Ascending aorta (tissue), 2 donors: ENCODE data around the gene TGFBR2. TPM values are rescaled to one million over a fixed set of nuclear protein-coding genes. Genes with fewer than 3 reads are reported as not detected.

Source experiments
- DNase-seq, 2 donors: peaks; one replicate each; pipeline ENCODE4 v3.0.0-alpha.2; 2019; ENCODE audit warnings: low spot score in 2 of 2
- H3K27ac ChIP-seq, 2 donors: fragments of 200-600 bp; sonication (generic); one replicate each; pipeline ENCODE4 v1.5.1; 2016 to 2017; ENCODE audit warnings: mild to moderate bottlenecking in 1 of 2
- H3K27me3 ChIP-seq: fragments of 200-600 bp; sonication (generic); one replicate; pipeline ENCODE4 v1.5.1; 2017
- H3K36me3 ChIP-seq, 2 donors: fragments of 200-600 bp; sonication (generic); one replicate each; pipeline ENCODE4 v1.5.1; 2016
- H3K4me1 ChIP-seq, 2 donors: fragments of 200-600 bp; sonication (generic); one replicate each; pipeline ENCODE4 v1.5.1; 2016 to 2017; ENCODE audit warnings: mild to moderate bottlenecking in 1 of 2
- H3K4me3 ChIP-seq, 2 donors: fragments of 200-600 bp; sonication (generic); one replicate each; pipeline ENCODE4 v1.5.1; 2016 to 2017; ENCODE audit warnings: mild to moderate bottlenecking in 1 of 2
- H3K9me3 ChIP-seq, 2 donors: fragments of 200-600 bp; sonication (generic); one replicate each; pipeline ENCODE4 v1.5.1; 2016
- intact Hi-C: fragments of 100-400 bp; cut with DNase I; formaldehyde crosslinking; loops from one replicate; pipeline ENCODE4 v1.15.1; 2023
- total RNA-seq: library from RNA; depleted of rRNA; stranded (reverse); fragments of >200 nt; gene quantifications from one replicate; pipeline ENCODE4 v1.1.0, GENCODE V29; 2016
- TF ChIP-seq, protein P1 (sequence below), 3 experiments: fragments of 200-600 bp in 2 of 3; fragments of 450-650 bp in 1 of 3; sonication (generic) in 2 of 3; IDR thresholded peaks; one replicate each; pipeline ENCODE4 v1.5.1; 2016 to 2019; ENCODE audit warnings: antibody characterized with exemption in 3 of 3, mild to moderate bottlenecking in 1 of 3, moderate library complexity in 1 of 3

TGFBR2 gene
- total RNA-seq, 1 donor from 2014 or later = 343 TPM

DNA sequence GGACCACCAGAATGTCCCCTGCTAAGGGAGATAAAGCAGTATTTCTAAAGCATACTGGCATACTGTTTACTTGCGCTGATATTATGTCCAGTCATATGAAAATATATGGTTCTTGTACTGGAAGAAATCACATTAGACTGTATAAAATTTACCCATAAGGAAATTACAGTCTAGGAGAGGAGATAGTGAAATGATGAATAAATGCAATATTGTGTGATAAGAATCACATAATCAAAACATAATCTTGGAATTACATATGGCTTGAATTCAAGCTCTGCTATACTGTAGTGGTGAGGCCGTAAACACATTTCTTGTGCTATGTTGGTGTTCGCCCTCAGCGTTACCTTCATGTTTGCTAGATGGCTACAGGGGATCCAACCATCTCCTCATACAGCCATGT lies 20.7 kb upstream of the TGFBR2 start:
- intact Hi-C loops = no loop called here
- Histone ChIP-seq H3K27me3 (no peaks in the 10 kb centered on the region), H3K4me3 (no peak overlapping the region), H3K36me3 (no peaks in the 10 kb centered on the region), H3K27ac (no peak overlapping the region), H3K9me3 (no peaks in the 10 kb centered on the region), H3K4me1 (no peaks in the 10 kb centered on the region)
- TF ChIP-seq, protein P1, sequence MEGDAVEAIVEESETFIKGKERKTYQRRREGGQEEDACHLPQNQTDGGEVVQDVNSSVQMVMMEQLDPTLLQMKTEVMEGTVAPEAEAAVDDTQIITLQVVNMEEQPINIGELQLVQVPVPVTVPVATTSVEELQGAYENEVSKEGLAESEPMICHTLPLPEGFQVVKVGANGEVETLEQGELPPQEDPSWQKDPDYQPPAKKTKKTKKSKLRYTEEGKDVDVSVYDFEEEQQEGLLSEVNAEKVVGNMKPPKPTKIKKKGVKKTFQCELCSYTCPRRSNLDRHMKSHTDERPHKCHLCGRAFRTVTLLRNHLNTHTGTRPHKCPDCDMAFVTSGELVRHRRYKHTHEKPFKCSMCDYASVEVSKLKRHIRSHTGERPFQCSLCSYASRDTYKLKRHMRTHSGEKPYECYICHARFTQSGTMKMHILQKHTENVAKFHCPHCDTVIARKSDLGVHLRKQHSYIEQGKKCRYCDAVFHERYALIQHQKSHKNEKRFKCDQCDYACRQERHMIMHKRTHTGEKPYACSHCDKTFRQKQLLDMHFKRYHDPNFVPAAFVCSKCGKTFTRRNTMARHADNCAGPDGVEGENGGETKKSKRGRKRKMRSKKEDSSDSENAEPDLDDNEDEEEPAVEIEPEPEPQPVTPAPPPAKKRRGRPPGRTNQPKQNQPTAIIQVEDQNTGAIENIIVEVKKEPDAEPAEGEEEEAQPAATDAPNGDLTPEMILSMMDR (IDR thresholded peaks at IDR 0.05) = no peak
- DNase-seq = no peak

DNA sequence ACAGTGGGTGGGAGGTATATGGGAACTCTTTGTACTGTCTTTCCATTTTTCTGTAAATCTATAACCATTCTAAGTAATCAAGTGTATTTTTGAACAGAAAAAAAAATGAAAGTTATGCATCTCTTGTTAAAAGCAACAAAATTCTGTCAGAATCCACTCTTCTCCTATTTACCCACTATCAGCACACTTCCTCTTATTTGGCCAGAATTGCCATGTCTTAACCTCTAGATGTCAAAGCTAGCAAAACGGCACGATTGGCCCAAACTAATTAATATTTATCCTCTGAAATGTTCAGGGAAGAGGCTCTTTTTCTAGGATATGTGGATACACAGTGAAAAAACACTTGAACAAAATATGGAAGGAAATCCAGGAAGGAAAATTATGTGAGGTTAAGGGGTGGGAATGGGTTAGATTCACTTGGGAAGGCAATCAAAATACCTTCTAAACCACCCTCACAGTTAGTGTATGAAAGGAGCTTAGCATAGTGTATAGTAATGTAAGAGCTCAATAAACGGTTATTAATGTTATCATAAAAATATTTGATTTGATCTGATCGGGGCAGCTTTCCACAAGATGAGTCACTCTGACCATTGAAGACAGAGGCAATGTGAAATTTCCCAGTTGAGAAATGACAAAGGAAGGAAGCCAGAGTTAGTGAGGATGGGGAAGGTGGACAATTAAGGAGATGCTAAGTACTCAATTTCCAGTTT lies 20.1 kb upstream of the TGFBR2 start:
- Histone ChIP-seq H3K36me3 (no peaks in the 10 kb centered on the region), H3K4me3 (no peak overlapping the region), H3K4me1 (no peaks in the 10 kb centered on the region), H3K27ac (no peak overlapping the region), H3K27me3 (no peaks in the 10 kb centered on the region), H3K9me3 (no peaks in the 10 kb centered on the region)
- intact Hi-C loops = no loop called here
- TF ChIP-seq, protein P1 (IDR thresholded peaks at IDR 0.05) = no peak
- no peak for DNase-seq

DNA sequence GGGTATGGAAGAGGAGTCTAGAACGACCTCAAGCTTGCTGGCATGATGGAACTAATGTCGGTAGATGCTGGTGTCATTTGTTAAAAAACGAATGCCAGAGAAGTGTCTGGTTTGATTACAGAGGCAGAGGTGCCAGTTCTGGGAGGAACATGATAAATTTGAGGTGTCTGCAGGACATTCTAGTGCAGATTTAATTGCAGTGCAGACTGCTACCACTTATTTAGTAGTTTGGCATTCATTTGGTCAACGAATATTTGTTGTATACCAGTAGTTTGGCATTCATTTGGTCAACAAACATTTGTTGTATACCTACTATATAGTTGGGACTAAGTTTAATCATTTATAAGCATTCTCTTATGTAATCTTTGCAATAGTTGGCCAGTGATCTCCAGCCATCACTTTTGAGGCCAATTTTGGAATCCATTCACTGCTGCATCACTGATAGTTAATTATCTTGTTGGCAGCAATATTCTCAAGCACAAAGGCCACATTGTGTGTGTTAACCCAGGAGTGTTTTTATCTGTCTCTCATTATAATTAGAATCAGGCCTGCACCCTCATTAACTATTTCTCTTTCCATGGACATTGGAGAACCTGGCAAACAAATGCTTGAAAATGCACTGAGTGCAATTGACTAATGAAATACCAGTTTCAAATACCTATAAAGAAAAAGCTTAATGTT lies 19.5 kb upstream of the TGFBR2 start:
- Histone ChIP-seq H3K4me1 (no peaks in the 10 kb centered on the region), H3K9me3 (peaks cover 0 to under 1% of the 10 kb centered on the region in 2 donors), H3K4me3 (no peak overlapping the region), H3K36me3 (no peaks in the 10 kb centered on the region), H3K27me3 (no peaks in the 10 kb centered on the region), H3K27ac (no peak overlapping the region)
- no peak for DNase-seq
- TF ChIP-seq, protein P1 (IDR thresholded peaks at IDR 0.05) = no peak
- intact Hi-C loops = no loop called here

DNA sequence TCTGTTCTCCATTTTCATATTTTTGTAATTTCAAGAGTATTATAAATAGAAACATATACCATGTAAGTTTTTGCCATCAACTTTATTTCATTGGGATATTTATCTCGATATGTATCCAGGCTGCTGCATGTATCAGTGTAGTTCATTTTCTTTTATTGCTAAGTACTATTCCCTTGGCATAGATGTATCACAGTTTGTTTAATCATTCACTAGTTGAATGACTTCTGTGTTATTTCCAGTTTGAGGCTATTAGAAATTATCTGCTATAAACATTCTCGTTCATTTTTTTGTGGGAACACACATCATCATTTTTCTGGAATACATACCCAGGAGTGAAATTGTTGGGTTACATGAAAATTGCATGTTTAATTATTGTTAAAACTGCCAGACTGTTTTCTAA lies 18.5 kb upstream of the TGFBR2 start:
- Histone ChIP-seq H3K36me3 (no peaks in the 10 kb centered on the region), H3K4me3 (no peak overlapping the region), H3K27me3 (no peaks in the 10 kb centered on the region), H3K4me1 (no peaks in the 10 kb centered on the region), H3K27ac (no peak overlapping the region), H3K9me3 (peaks cover 0 to 10% of the 10 kb centered on the region in 2 donors)
- intact Hi-C loops = no loop called here
- DNase-seq = no peak
- TF ChIP-seq, protein P1 (IDR thresholded peaks at IDR 0.05) = no peak

DNA sequence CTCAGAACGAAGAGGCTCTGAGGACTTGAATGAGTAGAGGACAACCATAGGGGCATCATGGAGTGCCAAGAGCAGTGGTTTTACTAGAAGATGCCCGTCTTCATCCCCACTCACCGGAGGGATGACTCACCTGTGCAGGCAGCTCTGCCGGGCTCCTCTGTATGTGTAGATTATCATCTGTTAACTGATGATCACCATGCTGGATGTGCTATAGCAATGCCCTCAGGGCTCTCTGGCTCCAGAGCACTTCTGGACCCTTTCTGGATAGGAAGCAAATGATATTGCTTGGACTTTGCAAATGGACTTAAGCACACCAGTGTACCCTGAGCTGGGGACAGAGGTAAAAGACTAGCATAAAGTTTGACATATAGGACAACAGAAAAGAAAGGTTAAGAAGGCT lies 10.2 kb upstream of the TGFBR2 start:
- Histone ChIP-seq H3K9me3 (peaks cover 0 to 19% of the 10 kb centered on the region in 2 donors), H3K27ac (no peak overlapping the region), H3K4me3 (no peak overlapping the region), H3K36me3 (no peaks in the 10 kb centered on the region), H3K27me3 (no peaks in the 10 kb centered on the region), H3K4me1 (peaks cover 0 to 8% of the 10 kb centered on the region in 2 donors)
- TF ChIP-seq, protein P1 (IDR thresholded peaks at IDR 0.05) = no peak
- no peak for DNase-seq
- intact Hi-C loops = no loop called here
